SK-N-SH treated with all-trans-retinoic acid at 6 μM for 48 hours (cell line): Measurements from ENCODE around the gene TROAP.

Experiments
- OSR1 ChIP-seq: fragments of 250-450 bp; sonication (Bioruptor Pico); IDR thresholded peaks from 2 replicates; pipeline ENCODE4 v1.8.0; 2022; ENCODE audit warnings: moderate library complexity, mild to moderate bottlenecking, inconsistent platforms
- POU6F1 ChIP-seq: fragments of 250-450 bp; sonication (Bioruptor Pico); IDR thresholded peaks from 2 replicates; pipeline ENCODE4 v1.8.0; 2021; ENCODE audit warnings: low read depth, mild to moderate bottlenecking, moderate library complexity, borderline replicate concordance
- PPARA ChIP-seq: fragments of 250-450 bp; sonication (Bioruptor Pico); IDR thresholded peaks from 2 replicates; pipeline ENCODE4 v1.5.0; 2020; ENCODE audit warnings: mild to moderate bottlenecking, borderline replicate concordance
- TCF4 ChIP-seq: fragments of 250-450 bp; sonication (Bioruptor Pico); IDR thresholded peaks from 2 replicates; pipeline ENCODE4 v1.8.0; 2021; ENCODE audit warnings: mild to moderate bottlenecking, moderate library complexity, borderline replicate concordance
- TOX ChIP-seq: fragments of 250-450 bp; sonication (Bioruptor Pico); IDR thresholded peaks from 2 replicates; pipeline ENCODE4 v1.8.0; 2021; ENCODE audit warnings: mild to moderate bottlenecking, moderate library complexity, borderline replicate concordance
- ZNF8 ChIP-seq: fragments of 450-650 bp; formaldehyde crosslinking; IDR thresholded peaks from 2 replicates; pipeline ENCODE4 v1.5.0; 2020; ENCODE audit warnings: mild to moderate bottlenecking, moderate library complexity
- TF ChIP-seq, protein P1 (sequence below): fragments of 250-450 bp; sonication (Bioruptor Pico); IDR thresholded peaks from 2 replicates; pipeline ENCODE4 v1.8.0; 2020; ENCODE audit warnings: mild to moderate bottlenecking, moderate library complexity, borderline replicate concordance

DNA sequence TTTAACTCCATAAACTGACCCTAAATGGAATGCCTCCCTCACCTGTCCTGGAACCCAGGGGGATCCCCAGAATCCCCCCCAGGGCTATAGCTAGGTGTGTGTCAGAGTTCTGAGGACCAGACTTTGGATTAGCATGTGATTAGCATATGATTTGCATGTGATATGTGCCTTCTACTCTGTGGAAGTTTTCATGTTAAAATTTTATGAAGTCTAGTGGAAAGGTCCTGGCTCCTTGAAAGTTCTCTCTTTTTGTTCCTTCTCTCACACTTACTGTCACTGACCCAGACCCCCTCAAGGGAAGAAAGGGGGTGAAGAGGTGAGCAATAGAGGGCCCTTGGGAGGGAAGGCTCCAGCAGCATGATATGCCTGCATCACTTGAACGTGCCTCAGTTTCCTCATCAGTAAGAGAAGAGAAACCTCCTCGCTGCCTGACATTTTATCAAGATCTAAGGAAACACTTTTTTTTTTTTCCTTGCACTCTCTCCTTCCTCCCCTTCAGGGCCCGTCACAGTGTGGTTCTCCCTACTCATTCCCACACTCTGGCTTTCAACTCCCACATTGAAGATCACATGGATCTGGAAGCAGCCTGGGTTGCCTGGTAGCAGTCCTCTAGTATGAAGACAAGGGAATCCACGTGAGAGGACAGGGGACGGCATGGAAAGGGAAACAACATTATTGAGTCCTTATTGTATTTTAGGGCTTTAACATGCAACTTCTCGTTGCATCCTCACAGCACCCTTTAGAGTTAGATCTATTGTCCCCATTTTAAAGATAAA lies 17.2 kb downstream of the TROAP start:
- TF ChIP-seq, protein P1, sequence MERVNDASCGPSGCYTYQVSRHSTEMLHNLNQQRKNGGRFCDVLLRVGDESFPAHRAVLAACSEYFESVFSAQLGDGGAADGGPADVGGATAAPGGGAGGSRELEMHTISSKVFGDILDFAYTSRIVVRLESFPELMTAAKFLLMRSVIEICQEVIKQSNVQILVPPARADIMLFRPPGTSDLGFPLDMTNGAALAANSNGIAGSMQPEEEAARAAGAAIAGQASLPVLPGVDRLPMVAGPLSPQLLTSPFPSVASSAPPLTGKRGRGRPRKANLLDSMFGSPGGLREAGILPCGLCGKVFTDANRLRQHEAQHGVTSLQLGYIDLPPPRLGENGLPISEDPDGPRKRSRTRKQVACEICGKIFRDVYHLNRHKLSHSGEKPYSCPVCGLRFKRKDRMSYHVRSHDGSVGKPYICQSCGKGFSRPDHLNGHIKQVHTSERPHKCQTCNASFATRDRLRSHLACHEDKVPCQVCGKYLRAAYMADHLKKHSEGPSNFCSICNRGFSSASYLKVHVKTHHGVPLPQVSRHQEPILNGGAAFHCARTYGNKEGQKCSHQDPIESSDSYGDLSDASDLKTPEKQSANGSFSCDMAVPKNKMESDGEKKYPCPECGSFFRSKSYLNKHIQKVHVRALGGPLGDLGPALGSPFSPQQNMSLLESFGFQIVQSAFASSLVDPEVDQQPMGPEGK (CRISPR knock-in tag), result no peak
- TF ChIP-seq POU6F1 (no peak), OSR1 (CRISPR knock-in tag) (no peak), ZNF8 (CRISPR knock-in tag) (no peak), TOX (CRISPR knock-in tag) (no peak), PPARA (CRISPR knock-in tag) (no peak), TCF4 (CRISPR knock-in tag) (no peak)
